ENCODE data around the gene RELN.

The RELN gene

DNA sequence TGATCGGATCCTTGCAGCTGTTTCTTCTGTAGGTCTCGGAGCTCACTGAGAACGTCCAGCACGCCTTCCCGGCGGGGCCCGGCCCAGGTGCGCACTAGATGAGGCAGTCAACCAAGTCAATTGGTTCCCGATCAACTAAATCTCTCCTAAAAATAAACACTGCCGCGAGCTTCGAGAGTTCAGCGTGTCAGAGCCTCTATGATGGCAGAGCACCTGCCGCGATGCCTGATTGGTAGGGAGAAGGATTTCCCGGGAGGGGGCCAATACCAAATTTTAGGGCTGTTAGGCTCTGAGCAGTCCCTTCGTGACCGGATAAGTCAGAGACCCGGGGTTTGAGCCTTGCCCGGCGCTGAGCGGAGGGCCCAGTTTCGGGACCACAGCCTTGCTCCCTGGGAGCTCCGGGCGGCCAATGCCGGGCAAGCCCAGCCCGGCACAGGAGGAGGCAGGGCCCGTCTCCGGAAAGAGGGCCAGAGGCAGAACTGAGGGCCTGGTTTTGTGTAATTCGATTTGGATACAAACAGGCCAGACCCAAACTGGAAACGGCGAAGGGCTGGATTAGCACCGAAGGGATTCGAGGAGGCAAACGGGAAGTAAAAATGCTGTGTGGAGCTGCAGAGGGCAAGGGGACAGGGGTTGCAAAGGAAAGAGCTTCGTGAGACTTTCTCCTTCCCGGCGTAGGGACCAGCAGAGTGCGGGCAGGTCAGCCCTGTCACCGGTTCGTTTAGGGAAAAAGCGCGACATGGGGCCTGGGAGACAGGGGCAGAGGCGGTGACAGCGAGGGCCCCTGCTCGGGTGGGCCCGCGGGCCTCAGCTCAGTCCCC is 544.0 kb downstream of the RELN start:
- DNase-seq: no peak

DNA sequence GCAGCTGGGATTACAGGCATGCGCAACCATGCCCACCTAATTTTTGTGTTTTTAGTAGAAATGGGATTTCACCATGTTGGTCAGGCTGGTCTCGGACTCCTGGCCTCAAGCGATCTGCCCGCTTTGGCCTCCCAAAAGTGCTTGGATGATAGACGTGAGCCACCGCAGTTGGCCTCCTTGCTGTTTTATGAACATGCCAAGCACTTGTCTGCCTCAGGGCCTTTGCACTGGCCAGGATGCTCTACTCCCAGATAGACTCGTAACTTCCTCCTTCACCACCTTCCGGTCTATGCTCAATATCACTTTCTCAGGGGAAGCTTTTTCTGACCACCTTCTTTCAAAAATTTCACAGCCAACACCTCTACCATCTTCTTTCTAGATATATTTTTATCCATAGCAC is 549.8 kb downstream of the RELN start:
- no peak for DNase-seq

- no peak for DNase-seq
Observed at GRCh38 chr7:103437623-103438022, 551.8 kb downstream of the RELN start.

DNA sequence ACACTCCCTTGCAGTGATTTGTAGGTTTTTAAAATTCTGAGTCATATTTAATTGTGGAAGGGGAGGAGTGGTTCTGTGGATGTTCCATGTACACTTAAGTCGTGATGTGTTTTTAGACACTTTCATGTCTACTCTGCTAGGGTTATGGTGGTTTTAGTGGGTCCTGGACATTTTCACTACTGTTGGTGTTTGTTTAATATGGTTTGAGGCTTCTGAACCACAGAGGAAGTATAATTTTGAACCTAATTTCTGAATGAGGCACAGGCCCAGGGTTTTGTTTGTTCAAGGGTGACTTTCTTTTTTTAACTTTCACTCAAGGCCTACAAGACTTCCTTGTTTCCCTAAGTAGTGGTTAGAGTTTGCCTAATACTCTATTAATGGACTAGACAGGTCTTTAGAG is 556.7 kb downstream of the RELN start:
- no peak for DNase-seq

GRCh38 chr7:103425177-103425576 is 564.3 kb downstream of the RELN start:
- no peak for DNase-seq

DNA sequence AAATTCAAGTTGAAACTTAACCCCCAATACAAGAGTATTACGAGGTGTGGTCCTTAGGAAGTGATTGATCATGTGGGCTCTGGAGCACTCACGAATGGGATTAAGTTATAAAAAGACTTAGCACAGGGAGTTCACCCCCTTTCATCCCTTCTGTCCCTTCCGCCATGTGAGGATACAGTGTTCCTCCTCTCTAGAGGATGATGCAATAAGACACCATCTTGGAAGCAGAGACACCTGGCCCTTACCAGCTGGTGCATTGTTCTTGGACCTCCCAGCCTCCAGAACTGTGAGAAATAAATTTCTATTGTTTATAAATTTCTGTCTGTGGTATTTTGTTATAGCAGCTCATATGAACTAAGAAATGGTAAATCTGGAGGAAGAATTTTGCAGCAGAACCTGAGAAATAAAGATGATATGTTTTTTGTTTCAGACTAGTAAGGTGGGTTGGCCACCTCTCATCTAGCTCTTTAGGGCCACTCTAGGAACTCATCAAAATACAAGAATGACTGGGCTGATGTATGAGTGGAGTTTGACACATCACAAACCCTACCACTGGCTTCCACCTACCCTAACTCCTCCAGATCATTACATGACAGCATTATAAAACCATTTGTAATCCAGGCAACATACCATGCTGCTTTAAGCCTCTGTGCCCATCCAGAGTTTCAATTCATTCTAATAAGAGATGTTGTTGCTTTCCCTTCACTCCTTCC is 565.8 kb downstream of the RELN start:
- DNase-seq: no peak

All from activated CD4-positive, alpha-beta T cell treated with anti-CD3 and anti-CD28 coated beads for 4 hours (primary cell).